DMS79 (cell line): ENCODE measurements around the gene C2orf49.

Source experiments
- DNase-seq: peaks from one replicate; lab custom pipeline; 2025; lab: John Stamatoyannopoulos, UW

The C2orf49 gene

GRCh38 chr2:105337122-105338019 lies at the start of gene C2orf49:
Gene C2orf49 (plus strand): TSS chr2:105337540. CDS start chr2:105337588, 48 bp downstream.
- DNase-seq = peak; percentile 80

GRCh38 chr2:105287692-105288091 lies 49.6 kb upstream of the C2orf49 start:
- no peak for DNase-seq

- DNase-seq = no peak
Observed at GRCh38 chr2:105288133-105288532, 49.2 kb upstream of the C2orf49 start.

- no peak for DNase-seq
Observed at GRCh38 chr2:105290981-105291660, 46.2 kb upstream of the C2orf49 start.

- no peak for DNase-seq
Observed at GRCh38 chr2:105291981-105292380, 45.4 kb upstream of the C2orf49 start.

- no peak for DNase-seq
Observed at GRCh38 chr2:105294046-105294445, 43.3 kb upstream of the C2orf49 start.

GRCh38 chr2:105294844-105295481 lies 42.4 kb upstream of the C2orf49 start:
- DNase-seq = no peak

- no peak for DNase-seq
Observed at GRCh38 chr2:105296017-105296611, 41.2 kb upstream of the C2orf49 start.

- DNase-seq = no peak
Observed at GRCh38 chr2:105297216-105297615, 40.1 kb upstream of the C2orf49 start.

GRCh38 chr2:105298017-105298416 lies 39.3 kb upstream of the C2orf49 start:
- DNase-seq = no peak

GRCh38 chr2:105299290-105299689 lies 38.0 kb upstream of the C2orf49 start:
- no peak for DNase-seq

GRCh38 chr2:105301646-105302045 lies 35.7 kb upstream of the C2orf49 start:
- no peak for DNase-seq

- DNase-seq = no peak
Observed at GRCh38 chr2:105307146-105307545, 30.2 kb upstream of the C2orf49 start.

- DNase-seq = no peak
Observed at GRCh38 chr2:105307550-105307949, 29.8 kb upstream of the C2orf49 start.

- no peak for DNase-seq
Observed at GRCh38 chr2:105307962-105308361, 29.4 kb upstream of the C2orf49 start.

- no peak for DNase-seq
Observed at GRCh38 chr2:105308382-105309146, 28.8 kb upstream of the C2orf49 start.

GRCh38 chr2:105309147-105309545 lies 28.2 kb upstream of the C2orf49 start:
- DNase-seq = peak; percentile 18

- no peak for DNase-seq
Observed at GRCh38 chr2:105313877-105314276, 23.5 kb upstream of the C2orf49 start.

- no peak for DNase-seq
Observed at GRCh38 chr2:105315314-105315713, 22.0 kb upstream of the C2orf49 start.

- DNase-seq = no peak
Observed at GRCh38 chr2:105317937-105318336, 19.4 kb upstream of the C2orf49 start.

- DNase-seq = no peak
Observed at GRCh38 chr2:105320651-105321215, 16.6 kb upstream of the C2orf49 start.
